ENCODE measurements around the gene CAMK1D.
"Not testable (repeated sequence)": the region's sequence is repeated elsewhere in the genome, so short reads cannot be mapped to it uniquely, and the experiment has no call there.

GRCh38 chr10:12865515-12865914, 516.2 kb downstream of the CAMK1D start:
- not testable (repeated sequence) for TF ChIP-seq POLR2AphosphoS5, POLR2A, CTCF (IDR thresholded peaks at IDR 0.05)

All from breast epithelium (tissue), 3 donors.